H9 (cell line): ENCODE data around the gene KIAA0825. TPM values are rescaled to one million over a fixed set of nuclear protein-coding genes. Genes with fewer than 3 reads are reported as not detected.

Experiments
- DNase-seq: peaks from one replicate; pipeline ENCODE4 v3.0.0-alpha.2; 2017
- H2AFZ ChIP-seq: one replicate; pipeline ENCODE4 v1.6.1; 2013; ENCODE audit warnings: mild to moderate bottlenecking, low read length, control low read depth, moderate library complexity
- H2AK5ac ChIP-seq: 2 replicates; pipeline ENCODE4 v1.6.1; 2013; ENCODE audit warnings: low read length, control low read depth, mixed read lengths; ENCODE audit not compliant: insufficient read length
- H2BK120ac ChIP-seq: one replicate; pipeline ENCODE4 v1.6.1; 2013; ENCODE audit warnings: low read depth, mild to moderate bottlenecking, low read length, control low read depth, inconsistent platforms; ENCODE audit not compliant: poor library complexity, severe bottlenecking
- H2BK12ac ChIP-seq: 2 replicates; pipeline ENCODE4 v1.6.1; 2013; ENCODE audit warnings: low read length, control low read depth, mixed read lengths, low read depth; ENCODE audit not compliant: insufficient read length
- H2BK15ac ChIP-seq: 2 replicates; pipeline ENCODE4 v1.6.1; 2013; ENCODE audit warnings: low read depth, low read length, control low read depth
- H2BK20ac ChIP-seq: one replicate; pipeline ENCODE4 v1.6.1; 2013; ENCODE audit warnings: low read depth, mild to moderate bottlenecking, low read length, control low read depth, inconsistent platforms; ENCODE audit not compliant: poor library complexity, severe bottlenecking
- H2BK5ac ChIP-seq: 2 replicates; pipeline ENCODE4 v1.6.1; 2013; ENCODE audit warnings: low read length, control low read depth, mixed read lengths; ENCODE audit not compliant: insufficient read length
- H3K14ac ChIP-seq: 2 replicates; pipeline ENCODE4 v1.6.1; 2013; ENCODE audit warnings: low read length, control low read depth; ENCODE audit not compliant: insufficient read depth
- H3K18ac ChIP-seq: 2 replicates; pipeline ENCODE4 v1.6.1; 2013; ENCODE audit warnings: low read depth, mild to moderate bottlenecking, mixed read lengths, low read length, control low read depth; ENCODE audit not compliant: insufficient read length
- H3K23ac ChIP-seq: 2 replicates; pipeline ENCODE4 v1.6.1; 2013; ENCODE audit warnings: low read length, control low read depth, mixed read lengths, low read depth; ENCODE audit not compliant: insufficient read length
- H3K23me2 ChIP-seq: 2 replicates; pipeline ENCODE4 v1.6.1; 2013; ENCODE audit warnings: low read depth, mild to moderate bottlenecking, mixed read lengths, low read length, control low read depth; ENCODE audit not compliant: insufficient read length, poor library complexity, severe bottlenecking
- H3K27ac ChIP-seq: 2 replicates; pipeline ENCODE4 v1.5.1; 2013; ENCODE audit warnings: low read length, control low read depth, mixed read lengths, low read depth; ENCODE audit not compliant: insufficient read length
- H3K27me3 ChIP-seq: 2 replicates; pipeline ENCODE4 v1.6.1; 2013; ENCODE audit warnings: low read length, control low read depth, inconsistent platforms; ENCODE audit not compliant: insufficient read depth
- H3K4ac ChIP-seq: 2 replicates; pipeline ENCODE4 v1.6.1; 2013; ENCODE audit warnings: low read depth, mild to moderate bottlenecking, control low read depth, inconsistent platforms, low read length, moderate library complexity
- H3K4me1 ChIP-seq: 2 replicates; pipeline ENCODE4 v1.6.1; 2013; ENCODE audit warnings: low read length, control low read depth, inconsistent platforms; ENCODE audit not compliant: insufficient read depth
- H3K4me2 ChIP-seq: 2 replicates; pipeline ENCODE4 v1.6.1; 2013; ENCODE audit warnings: low read length, control low read depth, mixed read lengths; ENCODE audit not compliant: insufficient read length, insufficient read depth
- H3K56ac ChIP-seq: 2 replicates; pipeline ENCODE4 v1.6.1; 2013; ENCODE audit warnings: low read depth, mild to moderate bottlenecking, mixed read lengths, low read length, control low read depth; ENCODE audit not compliant: insufficient read length
- H3K79me1 ChIP-seq: 2 replicates; pipeline ENCODE4 v1.6.1; 2013; ENCODE audit warnings: low read depth, mild to moderate bottlenecking, moderate library complexity, low read length, control low read depth, inconsistent platforms; ENCODE audit not compliant: insufficient read depth, poor library complexity, severe bottlenecking
- H3K79me2 ChIP-seq: 2 replicates; pipeline ENCODE4 v1.6.1; 2013; ENCODE audit warnings: low read length, control low read depth, inconsistent platforms; ENCODE audit not compliant: insufficient read depth
- H3K9ac ChIP-seq: 2 replicates; pipeline ENCODE4 v1.6.1; 2013; ENCODE audit warnings: low read length, control low read depth, mixed read lengths; ENCODE audit not compliant: insufficient read length; ENCODE audit errors: extremely low read depth
- H3K9me3 ChIP-seq: one replicate; pipeline ENCODE4 v1.6.1; 2013; ENCODE audit warnings: low read depth, low read length, inconsistent platforms; ENCODE audit not compliant: control insufficient read depth
- H3T11ph ChIP-seq: one replicate; pipeline ENCODE4 v1.6.1; 2013; ENCODE audit warnings: mild to moderate bottlenecking, low read length, control low read depth, inconsistent platforms
- H4K20me1 ChIP-seq: one replicate; pipeline ENCODE4 v1.6.1; 2013; ENCODE audit not compliant: control insufficient read depth, insufficient read length, insufficient read depth
- H4K5ac ChIP-seq: 2 replicates; pipeline ENCODE4 v1.6.1; 2013; ENCODE audit warnings: low read depth, mild to moderate bottlenecking, mixed read lengths, low read length, control low read depth; ENCODE audit not compliant: insufficient read length
- H4K8ac ChIP-seq: replicated peaks from 2 replicates; pipeline ENCODE4 v1.6.1; 2013; ENCODE audit warnings: low read length, control low read depth, mixed read lengths, low read depth; ENCODE audit not compliant: insufficient read length
- H4K91ac ChIP-seq: 2 replicates; pipeline ENCODE4 v1.6.1; 2013; ENCODE audit warnings: low read depth, mild to moderate bottlenecking, moderate library complexity, mixed read lengths, low read length, control low read depth; ENCODE audit not compliant: insufficient read length
- H3K27ac Mint-ChIP-seq, 3 experiments: 2 replicates in 2 of 3; 3 replicates in 1 of 3; pipeline ENCODE4 v1.8.0; 2020 to 2021; ENCODE audit warnings: mixed read lengths in 3 of 3, mild to moderate bottlenecking in 1 of 3, moderate library complexity in 1 of 3
- H3K27me3 Mint-ChIP-seq: 2 replicates; pipeline ENCODE4 v1.8.0; 2021; ENCODE audit warnings: low read depth, mild to moderate bottlenecking, moderate library complexity, mixed read lengths
- H3K36me3 Mint-ChIP-seq, 3 experiments: 2 replicates in 2 of 3; 3 replicates in 1 of 3; pipeline ENCODE4 v1.8.0; 2020 to 2021; ENCODE audit warnings: low read depth in 3 of 3, mixed read lengths in 3 of 3; ENCODE audit not compliant: insufficient read depth in 1 of 3
- H3K4me1 Mint-ChIP-seq, 2 experiments: 2 replicates each; pipeline ENCODE4 v1.8.0; 2020; ENCODE audit warnings: mixed read lengths in 2 of 2
- H3K4me3 Mint-ChIP-seq, 2 experiments: 2 replicates in 1 of 2; 3 replicates in 1 of 2; pipeline ENCODE4 v1.8.0; 2020 to 2021; ENCODE audit warnings: mild to moderate bottlenecking in 2 of 2, mixed read lengths in 2 of 2, moderate library complexity in 1 of 2
- H3K9me3 Mint-ChIP-seq, 2 experiments: 2 replicates in 1 of 2; 3 replicates in 1 of 2; pipeline ENCODE4 v1.8.0; 2020; ENCODE audit warnings: mild to moderate bottlenecking in 2 of 2, mixed read lengths in 2 of 2, moderate library complexity in 1 of 2
- CTCF ChIP-seq: fragments of 200-600 bp; sonication (generic); conservative IDR thresholded peaks from 3 replicates; pipeline ENCODE4 v1.8.0; 2021; ENCODE audit warnings: antibody characterized with exemption, mild to moderate bottlenecking
- WGBS: extraction: QIAGEN DNeasy Blood & Tissue Kit; methylation state at CpG from one replicate; pipeline ENCODE4 v1.1.7; 2013; ENCODE audit warnings: missing lambda C conversion rate, low lambda C conversion rate, mixed read lengths; ENCODE audit not compliant: insufficient read length; ENCODE audit errors: extremely low coverage; 5-methylcytosine and 5-hydroxymethylcytosine counted together
- total RNA-seq: library from RNA; stranded (reverse); gene quantifications from 2 replicates; pipeline ENCODE4 v1.2.1, GENCODE V29; 2021

Gene KIAA0825
- total RNA-seq, 1 experiment from 2014 or later, result 1.8 TPM

DNA sequence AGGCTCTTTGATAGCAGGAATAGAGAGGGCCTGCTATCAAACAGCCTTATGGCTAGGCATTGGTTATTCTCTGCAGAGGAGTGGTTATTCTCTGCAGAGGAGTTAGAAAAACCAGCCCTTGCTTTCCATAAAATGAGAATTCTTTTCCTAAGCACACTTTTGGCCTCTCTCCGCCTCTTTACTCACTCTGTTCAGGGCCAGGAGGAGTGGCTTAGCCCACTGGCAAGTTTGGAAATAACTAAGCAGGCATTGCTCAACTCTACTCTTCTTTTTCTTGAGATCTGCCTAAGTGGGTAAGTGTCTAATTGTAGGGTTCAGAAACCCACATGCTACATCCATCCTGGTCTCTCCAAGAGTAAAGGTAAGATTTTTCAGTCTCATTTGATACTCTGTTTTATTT is 341.7 kb downstream of the KIAA0825 start:
- Histone ChIP-seq H3K23me2 (no peaks in the 10 kb centered on the region), H4K5ac (no peak overlapping the region), H4K91ac (no peak overlapping the region), H2BK20ac (no peak overlapping the region), H3K4ac (no peak overlapping the region), H3K18ac (no peak overlapping the region), H3K9ac (no peak overlapping the region), H2AFZ (no peak overlapping the region), H3K79me2 (peaks cover 16% of the 10 kb centered on the region), H2BK12ac (no peak overlapping the region), H3K4me2 (no peak overlapping the region), H3K56ac (no peak overlapping the region), H3K79me1 (peaks cover 2% of the 10 kb centered on the region), H3T11ph (no peak overlapping the region), H2AK5ac (no peak overlapping the region), H3K14ac (no peak overlapping the region), H3K27ac (no peak overlapping the region), H2BK5ac (no peak overlapping the region), H4K20me1 (no peaks in the 10 kb centered on the region), H4K8ac (no peak overlapping the region), H3K4me1 (peaks cover 6% of the 10 kb centered on the region; the same call in 1 of the 2 replicates), H3K23ac (no peak overlapping the region), H2BK15ac (no peak overlapping the region), H2BK120ac (no peak overlapping the region), H3K9me3 (no peaks in the 10 kb centered on the region), H3K27me3 (no peaks in the 10 kb centered on the region)
- Mint-ChIP-seq H3K36me3 (peaks cover 2 to 12% (median 10%) of the 10 kb centered on the region in 3 experiments; a peak in 6 of 7 replicates), H3K4me3 (no peak overlapping the region), H3K27ac (peak overlapping the region in 2 of 3 experiments; percentile 18 to 76; a peak in 2 of 7 replicates), H3K27me3 (no peaks in the 10 kb centered on the region), H3K4me1 (peaks cover 15 to 17% of the 10 kb centered on the region in 2 experiments), H3K9me3 (peaks cover 0 to 3% of the 10 kb centered on the region in 2 experiments; a peak in 1 of 5 replicates)
- TF ChIP-seq CTCF, result no peak
- no peak for DNase-seq
- WGBS, result no CpG with 5 or more reads among the region's 1 CpG
